ENCODE measurements around the gene STAT5B.
"Not testable (repeated sequence)": the region's sequence is repeated elsewhere in the genome, so short reads cannot be mapped to it uniquely, and the experiment has no call there.

Gene STAT5B

GRCh38 chr17:42311240-42312034 is 35.2 kb upstream of the STAT5B start:
- Mint-ChIP-seq H3K27ac (peak overlapping the region; percentile 55), H3K4me3 (peak overlapping the region; percentile 20), H3K27me3 (no peaks in the 10 kb centered on the region), H3K4me1 (ENCODE audit: low read depth) (peaks cover 79% of the 10 kb centered on the region), H3K36me3 (ENCODE audit: low read depth) (peaks cover 93% of the 10 kb centered on the region), H3K9me3 (no peaks in the 10 kb centered on the region)
- intact Hi-C loops (cut with micrococcal nuclease): no loop called here

- Mint-ChIP-seq H3K36me3 (ENCODE audit: low read depth) (peaks cover 94% of the 10 kb centered on the region), H3K4me1 (ENCODE audit: low read depth) (peaks cover 74% of the 10 kb centered on the region), H3K27me3 (no peaks in the 10 kb centered on the region), H3K4me3 (no peak overlapping the region), H3K27ac (peak overlapping the region; percentile 55), H3K9me3 (no peaks in the 10 kb centered on the region)
- intact Hi-C loops (cut with micrococcal nuclease): no loop called here
These were observed 34.6 kb upstream of the STAT5B start for GRCh38 chr17:42310787-42311215.

- intact Hi-C loops (cut with micrococcal nuclease): no loop called here
- Mint-ChIP-seq H3K27me3 (no peaks in the 10 kb centered on the region), H3K4me3 (no peak overlapping the region), H3K36me3 (ENCODE audit: low read depth) (peaks cover 94% of the 10 kb centered on the region), H3K27ac (peak overlapping the region; percentile 55), H3K9me3 (no peaks in the 10 kb centered on the region), H3K4me1 (ENCODE audit: low read depth) (peaks cover 67% of the 10 kb centered on the region)
These were observed 34.0 kb upstream of the STAT5B start for GRCh38 chr17:42309986-42310786.

- H3K4me1 Mint-ChIP-seq (ENCODE audit: low read depth): peaks cover 64% of the 10 kb centered on the region
- H3K36me3 Mint-ChIP-seq (ENCODE audit: low read depth): peaks cover 100% of the 10 kb centered on the region
These were observed 33.0 kb upstream of the STAT5B start for GRCh38 chr17:42309142-42309541.

GRCh38 chr17:42308446-42308845 is 32.3 kb upstream of the STAT5B start:
- peaks cover 59% of the 10 kb centered on the region for H3K4me1 Mint-ChIP-seq (ENCODE audit: low read depth)
- intact Hi-C loops (cut with micrococcal nuclease): no loop called here
- H3K27ac Mint-ChIP-seq: peak overlapping the region; percentile 35
- H3K9me3 Mint-ChIP-seq: no peaks in the 10 kb centered on the region
- H3K4me3 Mint-ChIP-seq: no peak overlapping the region
- H3K27me3 Mint-ChIP-seq: no peaks in the 10 kb centered on the region
- peaks cover 100% of the 10 kb centered on the region for H3K36me3 Mint-ChIP-seq (ENCODE audit: low read depth)

More at GRCh38 chr17:42309142-42309541, 33.0 kb upstream of the STAT5B start:
- Mint-ChIP-seq H3K9me3 (no peaks in the 10 kb centered on the region), H3K27me3 (no peaks in the 10 kb centered on the region), H3K27ac (no peak overlapping the region), H3K4me3 (no peak overlapping the region)
- intact Hi-C loops (cut with micrococcal nuclease): no loop called here

GRCh38 chr17:42307362-42307927 is 31.3 kb upstream of the STAT5B start:
- Mint-ChIP-seq H3K27ac (peak overlapping the region; percentile 35), H3K36me3 (ENCODE audit: low read depth) (peaks cover 100% of the 10 kb centered on the region), H3K27me3 (no peaks in the 10 kb centered on the region), H3K4me1 (ENCODE audit: low read depth) (peaks cover 55% of the 10 kb centered on the region), H3K9me3 (no peaks in the 10 kb centered on the region), H3K4me3 (no peak overlapping the region)
- intact Hi-C loops (cut with micrococcal nuclease): no loop called here

GRCh38 chr17:42306385-42306667 is 30.1 kb upstream of the STAT5B start:
- H3K4me1 Mint-ChIP-seq (ENCODE audit: low read depth): peaks cover 43% of the 10 kb centered on the region
- no peaks in the 10 kb centered on the region for H3K27me3 Mint-ChIP-seq
- no peak overlapping the region for H3K27ac Mint-ChIP-seq
- H3K36me3 Mint-ChIP-seq (ENCODE audit: low read depth): peaks cover 100% of the 10 kb centered on the region
- H3K9me3 Mint-ChIP-seq: no peaks in the 10 kb centered on the region
- no peak overlapping the region for H3K4me3 Mint-ChIP-seq
- intact Hi-C loops (cut with micrococcal nuclease): no loop called here

GRCh38 chr17:42305543-42306384 is 29.6 kb upstream of the STAT5B start:
- Mint-ChIP-seq H3K4me1 (ENCODE audit: low read depth) (peaks cover 38% of the 10 kb centered on the region), H3K36me3 (ENCODE audit: low read depth) (peaks cover 100% of the 10 kb centered on the region), H3K9me3 (no peaks in the 10 kb centered on the region), H3K27me3 (no peaks in the 10 kb centered on the region), H3K4me3 (no peak overlapping the region), H3K27ac (no peak overlapping the region)
- intact Hi-C loops (cut with micrococcal nuclease): no loop called here

GRCh38 chr17:42305031-42305330 is 28.8 kb upstream of the STAT5B start:
- peaks cover 30% of the 10 kb centered on the region for H3K4me1 Mint-ChIP-seq (ENCODE audit: low read depth)
- H3K4me3 Mint-ChIP-seq; intact Hi-C loops (cut with micrococcal nuclease); H3K27me3 Mint-ChIP-seq; H3K9me3 Mint-ChIP-seq; H3K27ac Mint-ChIP-seq: not testable (repeated sequence)
- H3K36me3 Mint-ChIP-seq (ENCODE audit: low read depth): peaks cover 99% of the 10 kb centered on the region

- H3K9me3 Mint-ChIP-seq: no peaks in the 10 kb centered on the region
- peaks cover 98% of the 10 kb centered on the region for H3K36me3 Mint-ChIP-seq (ENCODE audit: low read depth)
- intact Hi-C loops (cut with micrococcal nuclease): no loop called here
- H3K4me3 Mint-ChIP-seq: no peak overlapping the region
- no peak overlapping the region for H3K27ac Mint-ChIP-seq
- H3K4me1 Mint-ChIP-seq (ENCODE audit: low read depth): peaks cover 24% of the 10 kb centered on the region
- H3K27me3 Mint-ChIP-seq: no peaks in the 10 kb centered on the region
These were observed 28.2 kb upstream of the STAT5B start for GRCh38 chr17:42304187-42305030.

GRCh38 chr17:42303694-42304093 is 27.5 kb upstream of the STAT5B start:
- peaks cover 98% of the 10 kb centered on the region for H3K36me3 Mint-ChIP-seq (ENCODE audit: low read depth)

GRCh38 chr17:42301022-42301421 is 24.8 kb upstream of the STAT5B start:
- Mint-ChIP-seq H3K9me3 (no peaks in the 10 kb centered on the region), H3K36me3 (ENCODE audit: low read depth) (peaks cover 98% of the 10 kb centered on the region), H3K27me3 (no peaks in the 10 kb centered on the region), H3K4me1 (ENCODE audit: low read depth) (no peaks in the 10 kb centered on the region), H3K4me3 (no peak overlapping the region), H3K27ac (no peak overlapping the region)
- intact Hi-C loops (cut with micrococcal nuclease): no loop called here

More at GRCh38 chr17:42303694-42304093, 27.5 kb upstream of the STAT5B start:
- intact Hi-C loops (cut with micrococcal nuclease): no loop called here
- H3K4me1 Mint-ChIP-seq (ENCODE audit: low read depth): peaks cover 17% of the 10 kb centered on the region
- H3K27me3 Mint-ChIP-seq: no peaks in the 10 kb centered on the region
- H3K4me3 Mint-ChIP-seq: no peak overlapping the region
- H3K27ac Mint-ChIP-seq: no peak overlapping the region
- no peaks in the 10 kb centered on the region for H3K9me3 Mint-ChIP-seq

- H3K27ac Mint-ChIP-seq; H3K27me3 Mint-ChIP-seq; intact Hi-C loops (cut with micrococcal nuclease); H3K4me3 Mint-ChIP-seq; H3K4me1 Mint-ChIP-seq (ENCODE audit: low read depth); H3K9me3 Mint-ChIP-seq: not testable (repeated sequence)
- H3K36me3 Mint-ChIP-seq (ENCODE audit: low read depth): peaks cover 98% of the 10 kb centered on the region
These were observed 23.7 kb upstream of the STAT5B start for GRCh38 chr17:42299913-42300312.
